ENCODE data around the gene HEMK1.

Gene HEMK1

DNA sequence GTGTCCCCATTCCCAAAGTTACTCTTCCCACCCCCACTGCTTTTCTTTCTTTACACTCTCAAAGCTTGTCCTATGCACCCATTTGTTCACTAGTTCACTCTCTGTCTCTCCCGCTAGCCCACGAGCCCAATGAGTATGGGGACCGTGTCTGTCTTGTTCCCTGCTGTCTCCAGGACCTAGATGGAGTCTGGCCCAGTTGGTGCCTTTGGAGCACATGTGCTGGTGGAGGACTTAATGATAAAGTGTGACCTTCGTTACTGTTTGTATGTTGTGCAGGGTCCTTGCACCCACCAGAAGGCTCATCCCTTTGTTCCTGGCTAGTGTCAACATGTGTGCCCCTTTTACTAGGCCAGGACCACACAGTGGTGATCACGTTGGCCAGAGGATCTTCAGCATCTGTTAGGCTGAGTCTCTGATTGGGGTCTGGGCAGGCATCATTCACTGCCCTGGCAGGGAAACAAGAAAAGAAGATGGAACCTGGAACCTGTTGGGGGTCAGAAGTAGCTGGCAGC is 34.8 kb downstream of the HEMK1 start:
- Mint-ChIP-seq H3K4me3 (peak overlapping the region; percentile 97 to 99), H3K4me1 (ENCODE audit: low read depth in 2 of 2) (peaks cover 89 to 94% of the 10 kb centered on the region in 2 donors), H3K27me3 (no peaks in the 10 kb centered on the region), H3K36me3 (ENCODE audit: insufficient read depth) (peaks cover 74% of the 10 kb centered on the region), H3K27ac (peak overlapping the region; percentile 96 to 97), H3K9me3 (no peaks in the 10 kb centered on the region)
- no peak for DNase-seq
- no peak for ATAC-seq (replicated peaks)

DNA sequence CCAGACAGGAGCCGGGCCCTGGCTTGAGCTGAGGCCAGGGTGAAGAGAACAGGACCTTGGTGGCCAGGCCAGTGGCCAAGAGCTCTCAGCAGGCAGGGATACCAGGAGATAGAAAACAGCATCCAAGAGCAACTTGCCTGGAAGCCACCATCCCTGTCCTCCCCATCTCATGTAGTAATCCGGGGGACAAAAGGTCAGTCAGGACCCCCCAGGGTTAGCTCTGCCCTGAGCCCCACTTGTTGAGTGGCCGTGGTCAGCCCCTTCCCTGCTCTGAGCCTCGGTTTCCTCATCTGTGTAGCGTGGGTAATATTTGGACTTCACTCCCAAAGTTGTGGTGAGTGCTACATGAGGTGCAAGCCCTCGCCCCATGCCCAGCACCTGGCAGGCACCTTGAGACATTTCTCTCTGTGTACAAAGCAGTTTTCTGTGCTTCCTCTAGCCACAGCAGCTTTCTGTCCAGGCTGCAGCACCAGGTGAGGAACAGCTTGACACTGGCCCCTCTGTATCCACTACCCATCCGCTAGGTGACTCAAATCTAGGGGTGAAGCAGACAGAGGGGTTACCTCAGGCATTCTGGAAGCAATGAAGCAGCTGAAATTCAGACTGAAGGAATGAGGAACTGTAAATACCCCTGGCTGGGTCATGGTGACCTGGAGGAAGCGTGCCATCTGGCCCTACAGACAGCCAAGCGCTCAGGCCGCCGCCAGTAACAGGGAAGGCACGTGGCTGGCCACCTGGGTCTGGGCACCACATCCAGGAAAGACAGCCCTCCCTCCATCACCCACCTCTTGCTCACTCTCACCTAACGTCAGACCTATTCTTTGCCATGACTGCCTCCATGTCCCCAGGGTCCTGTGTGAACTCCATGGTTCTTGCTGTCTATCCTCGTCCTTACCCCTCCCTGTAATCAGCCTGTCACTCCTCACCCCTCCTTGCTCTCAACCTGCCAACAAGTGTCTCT is 35.6 kb downstream of the HEMK1 start:
- H3K27me3 Mint-ChIP-seq, result no peaks in the 10 kb centered on the region
- no peaks in the 10 kb centered on the region for H3K9me3 Mint-ChIP-seq
- peak overlapping the region; percentile 97 to 99 for H3K4me3 Mint-ChIP-seq
- ATAC-seq (replicated peaks) (no peak), DNase-seq (no peak)
- H3K27ac Mint-ChIP-seq, result peak overlapping the region; percentile 96 to 97
- peaks cover 94% of the 10 kb centered on the region in 2 donors for H3K4me1 Mint-ChIP-seq (ENCODE audit: low read depth in 2 of 2)
- H3K36me3 Mint-ChIP-seq (ENCODE audit: insufficient read depth), result peaks cover 81% of the 10 kb centered on the region

DNA sequence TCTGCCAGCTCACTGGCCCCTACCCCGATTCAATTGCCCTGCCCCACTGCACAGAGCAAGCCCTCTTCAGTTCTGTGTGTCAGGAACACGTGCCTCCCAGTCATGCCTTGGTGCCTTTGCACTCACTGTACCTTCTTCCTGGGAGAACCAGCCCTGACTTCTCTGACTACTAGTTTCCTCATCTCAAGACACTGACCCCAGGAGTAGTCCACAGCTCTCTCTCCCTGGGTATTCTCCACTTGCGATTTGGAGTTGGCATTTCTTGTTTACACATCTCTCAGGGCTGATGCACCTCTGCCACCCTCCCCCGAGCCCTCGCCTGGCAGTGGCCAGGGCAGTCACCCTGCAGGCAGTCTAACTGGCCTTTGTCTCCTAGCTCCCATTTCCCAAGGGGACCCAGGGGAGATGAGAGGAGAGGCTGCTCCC is 36.6 kb downstream of the HEMK1 start:
- ATAC-seq (replicated peaks) (no peak), DNase-seq (no peak)
- Mint-ChIP-seq H3K4me1 (ENCODE audit: low read depth in 2 of 2) (peaks cover 94% of the 10 kb centered on the region in 2 donors), H3K9me3 (no peaks in the 10 kb centered on the region), H3K36me3 (ENCODE audit: insufficient read depth) (peaks cover 86% of the 10 kb centered on the region), H3K27ac (peak overlapping the region; percentile 96 to 97), H3K4me3 (peak overlapping the region; percentile 97 to 99), H3K27me3 (no peaks in the 10 kb centered on the region)

DNA sequence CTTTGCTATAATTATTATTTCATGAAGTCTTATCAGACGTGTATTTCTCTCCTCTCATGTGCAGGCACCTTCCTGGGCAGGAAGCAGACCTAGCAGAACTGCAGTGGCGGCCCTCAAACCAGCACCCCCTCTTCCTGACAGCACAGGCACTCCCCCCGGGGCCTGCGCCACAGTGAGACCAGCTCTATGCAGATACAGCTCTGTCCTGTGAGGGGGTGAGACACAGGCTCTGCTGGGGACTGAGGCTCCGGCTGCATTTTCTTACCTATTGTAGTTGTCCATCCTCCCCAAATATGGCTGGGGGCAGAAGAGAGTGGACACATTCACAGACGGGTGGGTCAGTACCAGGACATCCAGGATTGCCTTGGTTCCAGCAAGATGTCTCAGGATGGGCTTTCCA is 37.3 kb downstream of the HEMK1 start:
- peaks cover 89% of the 10 kb centered on the region for H3K36me3 Mint-ChIP-seq (ENCODE audit: insufficient read depth)
- H3K4me1 Mint-ChIP-seq (ENCODE audit: low read depth in 2 of 2), result peaks cover 89 to 91% of the 10 kb centered on the region in 2 donors
- peak overlapping the region; percentile 96 to 97 for H3K27ac Mint-ChIP-seq
- H3K27me3 Mint-ChIP-seq, result no peaks in the 10 kb centered on the region
- peak overlapping the region; percentile 97 to 99 for H3K4me3 Mint-ChIP-seq
- DNase-seq, result peak; percentile 47 to 56 (median 55)
- peak; percentile 69 for ATAC-seq (replicated peaks)
- H3K9me3 Mint-ChIP-seq, result no peaks in the 10 kb centered on the region

DNA sequence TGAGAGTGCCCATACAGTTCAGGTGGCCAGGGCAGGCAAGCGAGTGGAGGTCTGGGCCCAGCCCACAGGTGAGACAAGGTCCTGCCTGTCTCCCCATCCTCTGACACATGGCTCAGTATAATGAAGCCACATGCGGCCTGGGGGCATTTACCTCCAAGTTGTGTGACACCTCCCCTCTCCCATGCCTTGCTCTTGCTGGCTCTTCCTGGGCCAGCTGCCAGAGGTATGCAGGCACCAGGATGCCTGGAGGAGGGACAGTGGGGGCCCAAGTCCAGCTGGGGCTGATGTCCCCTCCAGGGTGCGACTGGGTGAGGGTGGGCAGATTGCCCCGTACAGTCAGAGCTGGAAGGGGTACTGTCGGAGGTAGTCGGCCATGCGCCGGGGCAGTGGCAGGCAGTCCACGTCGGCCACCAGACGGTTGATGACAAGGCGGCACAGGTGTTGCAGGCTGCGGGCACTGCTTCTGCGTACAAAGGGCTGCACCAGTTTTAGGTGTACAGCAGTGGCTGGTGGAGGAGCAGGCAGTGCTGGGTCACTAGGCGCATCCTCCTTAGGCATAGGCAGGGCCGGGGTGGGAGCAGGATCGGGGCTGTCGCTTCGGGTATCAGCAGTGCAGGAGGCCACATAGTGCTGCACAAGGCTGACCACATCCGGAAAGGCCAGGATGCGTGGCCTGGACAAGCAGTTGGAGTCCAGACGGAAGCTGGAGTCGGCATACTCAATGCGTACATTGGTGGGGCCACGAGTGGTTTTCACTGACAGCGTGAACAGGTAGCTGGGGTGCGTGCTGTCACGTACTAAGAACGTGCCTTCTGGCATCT is 38.2 kb downstream of the HEMK1 start:
- peaks cover 88% of the 10 kb centered on the region in 2 donors for H3K4me1 Mint-ChIP-seq (ENCODE audit: low read depth in 2 of 2)
- H3K36me3 Mint-ChIP-seq (ENCODE audit: insufficient read depth), result peaks cover 91% of the 10 kb centered on the region

DNA sequence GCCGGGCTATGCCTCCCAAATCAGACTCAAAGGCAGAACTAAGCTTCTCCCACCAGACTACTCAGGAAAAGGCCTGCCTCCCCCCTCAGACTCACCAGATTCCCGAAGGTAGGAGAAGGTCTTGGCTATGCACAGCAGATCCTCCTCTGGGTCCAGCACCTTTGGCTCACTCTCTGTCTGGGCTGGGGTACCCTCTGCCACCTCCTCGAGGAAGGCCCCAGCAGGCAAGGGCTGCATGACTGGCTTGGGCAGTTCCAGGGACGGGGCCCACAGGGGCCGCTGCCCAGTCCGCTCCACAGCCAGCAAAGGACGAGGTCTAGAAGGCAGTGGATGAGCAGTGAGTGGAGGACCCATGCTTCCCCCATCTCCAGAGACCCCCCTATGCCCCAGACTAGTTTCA is 39.0 kb downstream of the HEMK1 start:
- Mint-ChIP-seq H3K27ac (peak overlapping the region; percentile 96 to 97), H3K4me1 (ENCODE audit: low read depth in 2 of 2) (peaks cover 86% of the 10 kb centered on the region in 2 donors), H3K36me3 (ENCODE audit: insufficient read depth) (peaks cover 89% of the 10 kb centered on the region), H3K9me3 (no peaks in the 10 kb centered on the region), H3K27me3 (no peaks in the 10 kb centered on the region), H3K4me3 (peak overlapping the region; percentile 97 to 99)
- ATAC-seq (replicated peaks) (no peak), DNase-seq (no peak)

More for the DNA sequence above, 38.2 kb downstream of the HEMK1 start:
- DNase-seq (no peak), ATAC-seq (replicated peaks) (no peak)
- H3K27ac Mint-ChIP-seq, result peak overlapping the region; percentile 96 to 97
- no peaks in the 10 kb centered on the region for H3K27me3 Mint-ChIP-seq
- H3K9me3 Mint-ChIP-seq, result no peaks in the 10 kb centered on the region
- peak overlapping the region; percentile 97 to 99 for H3K4me3 Mint-ChIP-seq

DNA sequence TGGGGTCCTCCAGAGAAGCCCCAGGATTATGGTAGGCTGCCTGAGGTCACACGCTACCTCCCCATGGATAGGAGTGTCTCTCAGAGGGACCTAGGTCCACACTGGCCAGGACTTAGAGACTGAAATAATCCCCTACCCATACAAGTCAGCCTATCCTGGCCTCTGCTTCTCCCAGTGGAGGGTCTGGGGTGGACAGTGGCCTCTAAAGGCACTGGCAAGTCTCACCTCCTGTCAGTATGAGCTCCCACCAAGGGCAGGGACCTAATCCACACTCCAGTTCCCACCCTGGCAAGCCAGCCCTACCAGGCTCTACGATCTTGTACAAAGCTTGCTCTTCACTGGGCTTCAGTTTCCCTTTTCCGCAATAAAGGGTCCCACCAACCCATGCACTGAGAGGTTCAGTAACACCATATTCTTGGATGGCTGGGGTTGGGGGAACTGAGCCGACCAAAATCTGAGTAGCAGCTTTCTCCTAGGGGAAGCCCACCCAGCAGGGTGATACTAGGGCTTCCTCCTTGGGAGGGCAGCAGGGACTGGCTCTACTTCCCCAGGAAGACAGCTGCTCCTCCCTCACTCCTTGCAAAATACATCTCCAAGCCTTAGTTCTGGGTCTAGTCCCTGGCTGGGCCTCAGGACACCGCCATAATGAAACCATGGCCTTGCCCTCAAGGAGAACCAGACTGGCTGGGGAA is 39.9 kb downstream of the HEMK1 start:
- H3K9me3 Mint-ChIP-seq, result no peaks in the 10 kb centered on the region
- H3K4me3 Mint-ChIP-seq, result peak overlapping the region; percentile 97 to 99
- peaks cover 86% of the 10 kb centered on the region in 2 donors for H3K4me1 Mint-ChIP-seq (ENCODE audit: low read depth in 2 of 2)
- ATAC-seq (replicated peaks), result no peak
- H3K27me3 Mint-ChIP-seq, result no peaks in the 10 kb centered on the region
- H3K36me3 Mint-ChIP-seq (ENCODE audit: insufficient read depth), result peaks cover 84% of the 10 kb centered on the region
- DNase-seq, result no peak
- peak overlapping the region; percentile 96 to 97 for H3K27ac Mint-ChIP-seq

DNA sequence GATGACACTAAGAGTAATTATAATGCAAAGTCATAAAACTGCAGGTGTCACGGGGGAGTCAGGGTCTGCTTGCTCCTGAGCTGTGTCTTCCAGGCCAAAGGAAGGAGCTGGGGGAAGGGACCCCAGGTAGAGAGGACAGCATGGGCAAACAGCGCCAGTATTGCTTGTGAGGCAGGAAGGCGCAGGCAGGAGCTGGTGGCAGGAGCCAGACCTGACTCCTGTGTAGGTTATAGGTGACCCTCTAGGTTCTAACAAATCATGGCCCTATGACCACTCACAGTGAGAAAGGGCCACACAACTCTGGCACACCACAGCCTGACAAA is 40.4 kb downstream of the HEMK1 start:
- DNase-seq, result no peak
- Mint-ChIP-seq H3K27me3 (no peaks in the 10 kb centered on the region), H3K36me3 (ENCODE audit: insufficient read depth) (peaks cover 79% of the 10 kb centered on the region), H3K4me3 (peak overlapping the region; percentile 97 to 99), H3K27ac (peak overlapping the region; percentile 96 to 97), H3K9me3 (no peaks in the 10 kb centered on the region), H3K4me1 (ENCODE audit: low read depth in 2 of 2) (peaks cover 83% of the 10 kb centered on the region in 2 donors)
- ATAC-seq (replicated peaks), result no peak

DNA sequence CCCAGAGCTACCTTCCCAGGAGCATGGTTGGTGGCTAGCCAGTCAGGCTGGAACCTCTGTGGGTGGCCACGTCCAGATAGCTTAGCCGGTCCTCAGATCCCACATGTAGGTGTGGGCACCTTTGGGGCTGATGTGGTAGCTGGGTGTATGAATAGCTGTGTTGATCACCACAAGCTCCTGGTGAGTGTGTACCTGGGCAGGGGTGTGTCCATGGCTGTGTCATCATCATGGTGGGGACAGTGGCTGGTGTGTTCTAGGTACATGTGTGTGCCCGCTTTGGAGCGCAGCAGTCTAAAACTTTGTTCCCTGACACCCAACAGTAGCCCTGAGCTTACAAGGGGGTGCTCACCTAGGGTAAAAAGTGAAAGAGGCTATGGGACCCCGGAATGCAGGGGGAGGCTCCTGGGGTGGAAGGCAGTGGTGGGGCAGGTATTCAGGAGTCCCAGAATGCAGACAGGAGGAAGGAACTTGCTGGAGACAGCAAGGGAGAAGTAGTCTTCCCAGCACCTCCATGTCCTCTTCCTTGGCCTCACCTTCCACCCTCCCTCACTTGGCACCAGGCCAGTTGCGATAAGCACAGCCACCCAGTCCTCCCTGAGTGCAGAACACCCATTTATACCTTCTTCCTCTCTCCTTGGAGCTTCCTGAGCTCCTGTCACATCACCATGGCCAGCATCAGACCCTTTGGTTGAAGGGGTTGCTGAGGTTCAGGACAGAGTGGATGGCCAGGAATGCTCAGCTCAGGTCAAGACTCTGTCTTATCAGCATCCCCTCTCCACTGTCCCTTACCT is 41.1 kb downstream of the HEMK1 start:
- DNase-seq (no peak), ATAC-seq (replicated peaks) (no peak)
- peaks cover 76 to 79% of the 10 kb centered on the region in 2 donors for H3K4me1 Mint-ChIP-seq (ENCODE audit: low read depth in 2 of 2)
- H3K4me3 Mint-ChIP-seq, result peak overlapping the region; percentile 97 to 99
- no peaks in the 10 kb centered on the region for H3K9me3 Mint-ChIP-seq
- H3K36me3 Mint-ChIP-seq (ENCODE audit: insufficient read depth), result peaks cover 72% of the 10 kb centered on the region
- peak overlapping the region; percentile 96 to 97 for H3K27ac Mint-ChIP-seq
- no peaks in the 10 kb centered on the region for H3K27me3 Mint-ChIP-seq

DNA sequence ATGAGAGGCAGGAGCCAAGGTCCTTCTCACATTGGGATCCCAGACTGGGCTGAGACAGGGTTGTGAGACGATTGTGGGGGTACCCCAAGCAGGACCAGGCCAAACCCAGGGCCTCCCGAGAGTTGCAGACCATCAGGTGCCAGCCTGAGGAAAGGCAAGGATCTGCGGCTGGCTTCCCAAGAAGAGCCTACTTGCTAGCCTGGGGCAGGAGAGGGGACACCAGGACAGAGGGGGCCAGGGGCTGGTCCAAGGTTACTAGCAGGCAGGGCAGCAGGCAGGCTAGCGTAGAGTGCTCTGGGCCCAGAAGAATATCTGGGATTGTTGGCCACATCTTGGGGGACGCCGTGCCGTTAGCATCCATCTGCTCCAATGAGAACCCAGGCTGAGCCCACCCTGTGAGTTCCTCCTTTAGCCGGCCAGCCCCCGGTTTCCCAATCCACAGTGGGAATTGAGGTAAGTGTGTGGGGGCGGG is 41.7 kb downstream of the HEMK1 start:
- ATAC-seq (replicated peaks) (no peak), DNase-seq (no peak)
- Mint-ChIP-seq H3K27me3 (no peaks in the 10 kb centered on the region), H3K27ac (peak overlapping the region; percentile 96 to 97), H3K4me3 (peak overlapping the region; percentile 97 to 99), H3K4me1 (ENCODE audit: low read depth in 2 of 2) (peaks cover 74 to 76% of the 10 kb centered on the region in 2 donors), H3K36me3 (ENCODE audit: insufficient read depth) (peaks cover 66% of the 10 kb centered on the region), H3K9me3 (no peaks in the 10 kb centered on the region)

DNA sequence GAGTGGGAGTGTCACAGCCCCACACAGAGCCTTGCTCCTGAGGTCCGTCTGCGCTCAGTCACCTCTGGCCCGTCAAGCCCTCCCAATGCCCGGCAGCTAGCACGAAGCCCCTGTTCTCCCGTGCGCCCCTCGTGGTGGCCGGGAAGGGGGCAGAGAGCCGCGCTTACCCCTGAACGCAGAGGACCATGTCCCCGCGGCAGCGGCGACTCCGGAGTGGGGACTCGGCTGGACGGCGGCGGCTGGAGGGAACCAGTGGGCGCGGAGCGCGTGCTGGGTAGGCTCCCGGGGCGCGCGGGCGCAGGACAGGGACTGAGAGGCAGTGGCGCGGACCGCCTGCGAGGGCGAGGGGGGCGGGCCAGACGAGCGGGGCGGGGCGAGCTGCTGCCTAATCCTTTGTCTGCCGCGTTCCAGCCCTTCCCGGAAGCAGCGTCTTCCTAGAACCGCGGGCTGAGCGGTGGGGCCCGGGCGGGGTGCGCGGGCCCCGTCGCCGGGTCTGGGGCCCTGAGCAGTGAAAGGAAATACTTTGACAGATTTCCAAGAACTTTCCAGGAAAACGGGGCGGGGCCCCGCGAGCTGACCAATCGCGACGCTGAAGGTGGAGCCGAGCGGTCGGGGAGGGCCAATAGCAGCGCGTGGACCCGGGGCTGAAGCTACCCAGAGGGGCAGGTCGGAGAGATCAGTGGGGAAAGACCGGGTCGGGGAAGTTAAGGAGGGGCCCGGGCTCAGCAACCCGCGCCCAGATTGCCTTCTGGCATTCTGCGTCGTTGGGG is 42.3 kb downstream of the HEMK1 start, which contains the start of gene CISH:
CISH (minus strand) TSS at position 311 of the 770 bp plus-strand sequence; CDS start at position 187, 124 bp downstream.
- DNase-seq (peak; percentile 84 to 89 (median 87)), ATAC-seq (replicated peaks) (peak; percentile 67)
- Mint-ChIP-seq H3K27ac (peak within 1 kb of the TSS; percentile 96 to 97), H3K4me3 (peak within 1 kb of the TSS; percentile 97 to 99), H3K27me3 (no peaks in the 10 kb centered on the region), H3K36me3 (ENCODE audit: insufficient read depth) (peaks cover 63% of the 10 kb centered on the region), H3K9me3 (no peaks in the 10 kb centered on the region), H3K4me1 (ENCODE audit: low read depth in 2 of 2) (peaks cover 75 to 76% of the 10 kb centered on the region in 2 donors)
